ENCODE measurements around the gene ZBTB5. TPM values are rescaled to one million over a fixed set of nuclear protein-coding genes. Genes with fewer than 3 reads are reported as not detected.
A peak's percentile ranks its signal among the peaks of the same experiment; 100 is the strongest.
"Not testable (repeated sequence)": the region's sequence is repeated elsewhere in the genome, so short reads cannot be mapped to it uniquely, and the experiment has no call there.

Gene ZBTB5
- total RNA-seq, 1 experiment from 2014 or later: 5.7 TPM

DNA sequence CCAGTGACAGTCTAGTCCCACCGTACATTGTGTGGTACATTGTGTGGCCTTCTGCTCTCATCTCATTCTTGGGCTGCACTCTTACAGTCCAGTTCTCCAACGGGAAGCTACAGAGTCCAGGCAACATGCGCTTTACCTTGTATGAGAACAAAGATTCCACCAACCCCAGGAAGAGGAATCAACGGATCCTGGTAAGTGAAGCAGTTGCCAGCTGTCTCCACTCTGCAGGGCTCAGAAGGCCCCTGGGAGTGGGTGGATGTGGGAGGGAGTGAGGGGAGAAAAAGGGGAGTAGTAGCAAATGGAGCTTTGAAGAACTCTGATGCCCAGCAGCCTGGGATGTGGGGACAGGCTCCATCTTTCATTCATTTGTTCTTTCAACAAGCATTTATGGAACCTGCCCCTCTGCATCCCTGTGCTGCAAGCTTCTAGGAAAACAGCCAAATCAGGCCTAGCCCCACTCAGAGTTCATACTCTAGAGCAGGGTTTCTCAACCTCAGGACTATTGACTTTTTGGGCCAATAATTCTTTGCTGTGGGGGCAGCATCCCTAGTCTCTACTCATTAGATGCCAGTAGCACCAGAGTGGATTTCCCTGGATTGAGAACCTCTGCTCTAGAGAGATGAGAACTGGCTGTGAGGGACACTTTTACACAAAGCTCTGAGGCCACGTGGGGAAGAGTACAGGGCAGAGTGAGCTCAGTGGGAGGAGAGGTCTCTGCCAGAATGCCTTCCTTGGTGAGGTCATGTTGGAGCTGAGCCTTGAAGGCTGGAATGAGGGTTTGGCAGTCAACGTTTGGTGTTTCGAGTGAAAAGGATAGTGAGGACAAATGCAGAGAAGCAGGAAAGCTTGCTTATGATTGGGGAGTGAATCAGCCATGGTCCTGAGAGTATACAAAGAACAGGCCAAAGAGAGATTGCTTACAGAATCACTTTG is 21.6 kb upstream of the ZBTB5 start:
- DNase-seq (ENCODE audit: low read depth): peak; percentile 37

GRCh38 chr9:37486256-37486615 is 21.0 kb upstream of the ZBTB5 start:
- no peak for DNase-seq (ENCODE audit: low read depth)

DNA sequence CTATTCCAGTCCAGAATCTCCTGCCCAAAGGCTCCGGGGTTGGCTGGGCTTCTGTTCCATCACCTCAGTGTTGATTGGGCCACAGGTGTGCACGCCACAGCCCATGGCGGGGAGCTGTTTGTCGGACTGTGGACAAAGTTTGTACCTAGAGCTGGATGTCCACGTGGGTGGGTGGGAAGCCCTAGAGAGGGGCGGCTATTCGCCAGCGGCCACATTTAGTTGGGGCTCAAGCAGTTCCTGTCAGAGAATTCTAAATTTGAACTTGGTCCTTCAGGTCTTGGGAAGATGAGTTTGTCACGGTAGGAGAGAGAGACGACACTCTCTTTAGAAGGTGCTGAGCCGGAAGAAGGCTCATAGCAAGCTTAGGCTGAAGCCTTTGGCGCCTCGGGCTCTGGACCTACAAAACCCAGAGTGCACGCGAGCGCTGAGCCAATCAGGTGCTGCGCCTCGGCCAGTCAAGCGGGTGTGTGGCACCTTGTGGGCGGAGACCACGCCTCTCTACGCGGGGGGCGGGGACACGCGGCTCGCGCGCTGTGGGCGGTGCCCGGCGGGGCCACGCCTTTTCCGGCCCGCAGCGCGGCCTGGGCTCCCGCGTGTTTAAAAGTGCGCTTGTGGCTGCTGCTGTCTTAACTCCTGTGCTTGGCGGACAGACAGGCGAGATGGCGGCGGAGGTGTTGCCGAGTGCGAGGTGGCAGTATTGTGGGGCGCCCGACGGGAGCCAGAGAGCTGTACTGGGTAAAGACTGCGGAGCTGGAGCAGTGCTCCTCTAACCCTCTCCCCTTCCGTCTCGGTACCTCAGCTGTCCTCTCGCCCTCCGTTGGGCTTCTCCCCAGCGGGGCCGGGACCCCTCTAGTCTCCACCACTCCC is 20.4 kb upstream of the ZBTB5 start, which contains the start of gene POLR1E:
Gene POLR1E, plus strand, starts transcription at position 560 of the 867 bp plus-strand sequence. Its CDS starts 100 bp downstream, at position 660.
- peak; percentile 93 for DNase-seq (ENCODE audit: low read depth)

- DNase-seq (ENCODE audit: low read depth): no peak
Measured at GRCh38 chr9:37480759-37481158, 15.5 kb upstream of the ZBTB5 start.

GRCh38 chr9:37477987-37478619 is 12.9 kb upstream of the ZBTB5 start:
- not testable (repeated sequence) for DNase-seq (ENCODE audit: low read depth)

DNA sequence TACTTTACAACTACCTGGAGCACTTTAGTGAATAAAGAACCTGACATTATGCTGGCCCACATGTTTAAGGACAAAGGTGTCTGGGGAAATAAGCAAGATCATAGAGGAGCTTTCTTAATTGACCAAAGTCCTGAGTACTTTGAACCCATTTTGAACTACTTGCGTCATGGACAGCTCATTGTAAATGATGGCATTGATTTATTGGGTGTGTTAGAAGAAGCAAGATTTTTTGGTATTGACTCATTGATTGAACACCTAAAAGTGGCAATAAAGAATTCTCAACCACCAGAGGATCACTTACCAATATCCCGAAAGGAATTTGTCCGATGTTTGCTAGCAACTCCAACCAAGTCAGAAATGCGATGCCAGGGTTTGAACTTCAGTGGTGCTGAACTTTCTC is 12.2 kb upstream of the ZBTB5 start:
- DNase-seq (ENCODE audit: low read depth): not testable (repeated sequence)

DNA sequence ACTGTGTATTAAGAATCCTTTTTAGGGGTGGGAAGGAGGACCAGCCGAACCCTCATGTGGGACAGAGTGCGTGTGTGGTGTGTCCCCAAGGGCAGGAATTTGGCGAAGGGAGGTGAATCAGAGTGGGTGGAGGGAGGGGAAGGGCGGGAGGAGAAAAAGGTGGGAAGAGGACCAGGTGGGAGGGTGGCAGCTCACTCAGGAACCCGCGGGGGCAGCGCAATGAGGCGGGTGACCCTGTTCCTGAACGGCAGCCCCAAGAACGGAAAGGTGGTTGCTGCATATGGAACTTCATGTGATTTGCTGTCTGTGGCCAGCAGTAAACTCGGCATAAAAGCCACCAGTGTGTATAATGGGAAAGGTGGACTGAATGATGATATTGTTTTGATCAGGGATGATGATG is 11.7 kb upstream of the ZBTB5 start:
- no peak for DNase-seq (ENCODE audit: low read depth)

GRCh38 chr9:37474438-37474837 is 9.2 kb upstream of the ZBTB5 start:
- DNase-seq (ENCODE audit: low read depth): no peak

GRCh38 chr9:37473982-37474381 is 8.7 kb upstream of the ZBTB5 start:
- DNase-seq (ENCODE audit: low read depth): not testable (repeated sequence)

- peak; percentile 98 for DNase-seq (ENCODE audit: low read depth)
Measured at GRCh38 chr9:37471942-37472684, 6.9 kb upstream of the ZBTB5 start.

GRCh38 chr9:37468620-37469019 is 3.4 kb upstream of the ZBTB5 start:
- DNase-seq (ENCODE audit: low read depth): no peak

DNA sequence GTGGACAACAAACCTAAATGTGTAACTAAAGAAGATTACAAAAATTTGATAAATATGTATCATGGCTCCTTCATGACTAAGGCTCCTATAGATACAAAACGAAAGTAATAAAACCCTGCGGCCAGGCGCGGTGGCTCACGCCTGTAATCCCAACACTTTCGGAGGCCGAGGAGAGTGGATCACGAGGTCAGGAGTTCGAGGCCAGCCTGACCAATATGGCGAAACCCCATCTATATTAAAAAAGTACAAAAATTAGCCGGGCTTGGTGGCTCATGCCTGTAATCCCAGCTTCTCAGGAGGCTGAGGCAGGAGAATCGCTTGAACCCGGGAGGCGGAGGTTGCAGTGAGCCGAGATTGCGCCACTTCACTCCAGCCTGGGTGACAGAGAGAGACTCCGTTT is 2.3 kb upstream of the ZBTB5 start:
- not testable (repeated sequence) for DNase-seq (ENCODE audit: low read depth)

DNA sequence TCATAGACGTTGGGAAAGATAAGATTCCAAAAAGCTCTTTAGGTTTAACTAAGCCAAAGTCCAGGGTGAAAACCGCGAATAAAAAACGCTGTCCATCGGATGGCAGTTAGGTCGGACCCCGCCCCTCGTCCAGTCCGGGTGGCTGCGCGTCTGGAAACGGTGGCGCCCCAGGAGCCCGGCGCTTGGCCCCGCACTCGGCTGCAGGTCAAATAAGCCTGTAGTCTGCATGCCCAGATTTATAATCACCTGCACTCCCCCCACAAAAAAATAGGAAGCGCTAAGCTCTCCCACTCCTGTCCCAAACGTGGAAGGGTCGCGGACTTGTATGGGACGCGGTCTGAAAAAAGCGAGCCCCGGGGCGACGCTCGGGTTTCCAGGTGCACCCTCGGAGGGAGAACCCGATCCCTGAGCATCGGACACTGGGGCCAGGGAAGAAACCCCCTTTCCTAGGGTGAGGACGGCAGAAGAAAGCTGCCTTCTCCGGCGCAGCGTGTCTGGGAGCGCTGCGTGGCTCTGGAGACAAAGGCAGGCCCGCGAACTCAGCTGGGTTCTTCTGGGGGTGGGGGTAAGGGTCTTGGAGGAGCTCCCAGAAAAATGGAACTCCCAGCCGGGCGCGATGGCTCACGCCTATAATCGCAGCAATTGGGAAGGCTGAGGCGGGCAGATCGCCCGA is 923 bp upstream of the ZBTB5 start:
- DNase-seq (ENCODE audit: low read depth): peak; percentile 81

DNA sequence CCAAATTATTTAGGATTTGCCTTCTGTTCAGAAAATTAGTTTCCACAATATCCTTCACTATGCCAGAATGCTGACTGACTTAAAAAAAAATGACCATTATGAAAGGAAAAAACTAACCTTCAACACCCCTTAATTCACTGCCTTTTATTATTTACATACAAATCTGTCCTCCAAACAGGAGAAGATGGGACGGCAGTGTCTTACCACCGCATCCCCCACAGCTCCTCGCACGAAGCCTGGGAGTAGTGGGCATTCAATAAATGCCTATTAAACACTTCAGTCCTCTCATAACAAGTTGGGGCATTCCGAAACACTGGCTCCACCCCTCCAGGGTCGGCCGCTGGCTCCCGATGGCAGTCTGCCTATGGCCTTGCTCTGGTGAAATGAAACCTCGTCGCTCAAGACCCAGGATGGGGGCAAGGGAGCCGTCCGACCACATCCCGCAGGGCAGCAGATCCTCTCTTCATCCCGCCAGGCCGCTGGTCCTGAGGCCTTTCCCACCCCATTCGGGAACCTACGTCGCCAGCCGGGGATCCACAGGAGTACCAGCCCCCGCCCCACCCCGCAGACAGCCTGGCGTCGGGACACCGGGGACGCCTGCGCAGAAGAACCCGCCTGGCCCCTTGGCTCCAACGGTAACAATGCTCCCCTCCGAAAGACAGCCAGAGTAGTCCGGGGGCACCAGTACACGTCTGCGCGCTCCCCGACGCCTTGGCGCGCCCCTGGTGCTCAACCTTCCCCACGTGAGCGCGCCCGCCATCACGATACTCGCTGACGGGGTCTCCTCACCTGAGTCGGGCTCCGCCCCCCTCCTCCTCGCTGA is 613 bp downstream of the ZBTB5 start:
- no peak for DNase-seq (ENCODE audit: low read depth)

GRCh38 chr9:37464006-37464405 is 1.2 kb downstream of the ZBTB5 start:
- no peak for DNase-seq (ENCODE audit: low read depth)

- no peak for DNase-seq (ENCODE audit: low read depth)
Measured at GRCh38 chr9:37456817-37457216, 8.4 kb downstream of the ZBTB5 start.

DNA sequence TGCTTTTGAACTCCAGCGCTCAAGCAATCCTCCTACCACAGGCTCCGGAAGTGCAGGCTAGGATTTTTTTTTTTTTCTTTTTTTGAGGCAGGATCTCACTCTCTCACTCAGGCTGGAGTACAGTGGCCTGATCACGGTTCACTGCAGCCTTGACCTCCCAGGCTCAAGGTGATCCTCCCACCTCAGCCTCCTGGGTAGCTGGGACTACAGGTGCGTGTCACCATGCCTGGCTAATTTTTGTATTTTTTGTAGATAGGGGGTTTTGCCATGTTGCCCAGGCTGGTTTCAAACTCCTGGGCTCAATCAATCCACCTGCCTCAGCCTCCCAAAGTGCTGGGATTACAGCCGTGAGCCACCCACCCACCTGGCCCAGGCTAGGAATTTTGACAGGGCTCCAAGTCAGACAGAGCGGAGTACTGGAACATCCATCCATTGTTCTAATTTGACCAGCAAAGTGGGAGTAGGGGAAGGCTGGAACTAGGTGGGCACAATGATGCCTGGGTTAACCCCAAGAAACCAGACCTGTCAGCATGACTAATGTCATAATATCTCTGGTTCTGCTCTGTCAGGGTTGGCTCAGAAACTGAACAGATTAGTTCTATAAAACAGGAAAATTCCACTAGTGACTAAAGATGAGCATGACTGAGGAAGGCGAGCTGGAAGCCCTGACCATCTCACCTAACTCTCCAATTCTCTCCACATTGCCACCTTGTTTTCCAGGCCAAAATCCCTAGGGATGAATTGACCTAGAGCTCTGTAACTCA is 9.2 kb downstream of the ZBTB5 start:
- DNase-seq (ENCODE audit: low read depth): no peak

DNA sequence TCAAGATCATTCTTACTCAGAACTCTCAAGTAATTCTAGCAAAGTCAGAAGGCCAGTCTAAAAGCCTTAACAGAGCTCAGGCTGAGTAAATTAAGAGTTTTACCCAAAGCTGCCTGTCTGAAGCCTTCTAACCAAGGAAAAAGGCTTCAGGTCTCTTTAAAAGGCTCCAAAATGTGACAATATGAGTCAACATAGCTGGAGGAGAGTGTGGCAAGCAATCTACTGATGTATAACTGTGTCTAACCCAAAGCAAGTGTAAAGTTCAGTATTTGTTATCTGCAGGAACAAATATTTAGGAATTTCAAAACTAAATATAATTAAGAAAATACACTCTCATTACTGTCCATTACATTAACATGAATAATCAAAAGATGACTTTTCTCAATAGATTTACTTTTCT is 11.0 kb downstream of the ZBTB5 start:
- no peak for DNase-seq (ENCODE audit: low read depth)

GRCh38 chr9:37453827-37454226 is 11.4 kb downstream of the ZBTB5 start:
- DNase-seq (ENCODE audit: low read depth): no peak
